ENCODE measurements around the gene KCNJ6.
"Not testable (repeated sequence)": the region's sequence is repeated elsewhere in the genome, so short reads cannot be mapped to it uniquely, and the experiment has no call there.

Gene KCNJ6

GRCh38 chr21:37668462-37669239 is 247.6 kb downstream of the KCNJ6 start:
- DNase-seq: no peak

DNA sequence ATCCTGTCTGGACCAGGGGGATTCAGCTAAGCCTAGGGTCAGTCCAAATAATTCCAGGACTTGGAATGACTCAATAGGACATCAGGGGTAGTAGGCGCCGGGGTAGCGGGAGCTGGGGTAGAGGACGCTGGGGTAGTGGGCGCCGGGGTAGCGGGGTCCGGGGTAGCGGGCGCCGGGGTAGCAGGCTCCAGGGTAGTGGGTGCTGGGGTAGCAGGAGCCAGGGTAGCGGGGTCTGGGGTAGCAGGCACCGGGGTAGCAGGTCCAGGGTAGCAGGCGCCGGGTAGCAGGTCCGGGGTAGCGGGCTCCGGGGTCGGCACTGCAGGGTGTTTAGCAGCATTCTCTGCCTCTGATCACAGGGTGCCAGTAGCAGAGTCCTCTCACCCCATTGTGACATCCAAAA is 248.9 kb downstream of the KCNJ6 start:
- no peak for DNase-seq

DNA sequence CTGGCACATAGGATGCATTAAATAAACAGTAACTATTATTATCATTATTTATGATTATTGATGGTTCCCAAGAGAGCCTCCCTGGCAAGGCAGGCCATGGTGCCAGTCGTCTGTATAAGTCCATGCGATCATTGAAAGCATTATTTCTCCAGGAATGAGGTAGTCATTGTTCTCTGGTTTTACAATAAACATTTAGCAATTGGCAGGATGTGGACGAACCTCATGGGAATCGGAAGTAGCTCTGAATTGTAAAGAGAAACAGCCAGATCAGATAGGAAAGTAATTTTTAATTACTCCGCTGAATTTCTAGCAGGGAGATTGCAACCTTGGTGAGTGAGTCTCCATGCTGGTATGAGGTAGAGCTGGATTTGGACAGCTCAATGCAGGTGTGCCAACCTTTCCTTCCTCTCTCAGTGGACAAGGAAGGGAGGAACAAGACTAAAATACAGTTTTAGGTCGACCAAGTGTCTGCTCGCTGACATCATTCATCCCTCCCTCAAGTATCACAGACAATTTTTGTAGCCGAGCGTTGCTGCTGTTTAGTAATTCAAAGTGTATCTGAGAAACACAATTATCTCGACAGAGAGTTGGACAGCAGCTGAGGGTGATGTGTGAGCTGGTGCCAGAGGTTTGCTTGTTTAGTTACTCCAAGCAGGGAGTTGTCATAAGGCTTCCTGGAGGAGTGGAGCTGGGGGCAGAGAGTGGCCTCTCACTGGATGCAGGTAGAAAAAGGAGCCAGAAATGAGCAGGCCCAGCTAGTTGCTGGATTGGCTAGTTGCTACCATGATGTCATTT is 250.8 kb downstream of the KCNJ6 start:
- no peak for DNase-seq

DNA sequence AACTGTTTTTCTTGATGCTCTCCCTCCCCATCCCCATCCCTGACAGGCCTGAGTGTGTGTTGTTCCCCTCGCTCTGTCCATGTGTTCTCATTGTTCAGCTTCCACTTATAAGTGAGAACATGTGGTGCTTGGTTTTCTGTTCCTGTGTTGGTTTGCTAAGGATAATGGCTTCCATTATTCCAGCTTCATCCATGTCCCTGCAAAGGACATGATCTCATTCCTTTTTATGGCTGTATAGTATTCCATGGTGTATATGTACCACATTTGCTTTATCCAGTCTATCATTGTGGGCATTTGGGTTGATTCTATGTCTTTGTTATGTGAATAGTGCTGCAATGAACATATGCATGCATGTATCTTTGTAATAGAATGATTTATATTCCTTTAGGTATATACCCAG is 254.0 kb downstream of the KCNJ6 start:
- not testable (repeated sequence) for DNase-seq

DNA sequence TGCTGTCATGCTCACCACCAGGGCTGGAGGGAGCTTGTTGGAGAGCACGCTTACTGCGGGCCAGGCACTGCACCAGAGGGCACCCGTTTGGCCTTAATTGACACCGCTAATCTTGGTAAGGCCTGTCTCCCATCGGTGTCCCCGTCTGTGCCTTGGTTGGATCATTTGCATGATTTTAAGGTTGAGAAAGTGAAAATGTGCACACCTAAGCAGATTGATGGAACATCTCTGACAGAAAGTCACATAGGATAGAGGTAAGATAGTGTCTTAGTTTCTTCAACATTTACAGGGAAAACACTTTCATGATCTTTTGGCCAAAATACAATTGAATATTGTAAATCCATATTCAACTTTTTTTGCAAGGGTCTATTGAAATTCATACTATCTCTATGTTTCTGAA is 255.5 kb downstream of the KCNJ6 start:
- DNase-seq: no peak

GRCh38 chr21:37659874-37660273 is 256.4 kb downstream of the KCNJ6 start:
- DNase-seq: no peak

GRCh38 chr21:37658817-37659458 is 257.3 kb downstream of the KCNJ6 start:
- no peak for DNase-seq

GRCh38 chr21:37658121-37658816 is 258.0 kb downstream of the KCNJ6 start:
- DNase-seq: no peak

- no peak for DNase-seq
Measured at GRCh38 chr21:37656899-37657298, 259.4 kb downstream of the KCNJ6 start.

GRCh38 chr21:37655611-37656300 is 260.5 kb downstream of the KCNJ6 start:
- no peak for DNase-seq

DNA sequence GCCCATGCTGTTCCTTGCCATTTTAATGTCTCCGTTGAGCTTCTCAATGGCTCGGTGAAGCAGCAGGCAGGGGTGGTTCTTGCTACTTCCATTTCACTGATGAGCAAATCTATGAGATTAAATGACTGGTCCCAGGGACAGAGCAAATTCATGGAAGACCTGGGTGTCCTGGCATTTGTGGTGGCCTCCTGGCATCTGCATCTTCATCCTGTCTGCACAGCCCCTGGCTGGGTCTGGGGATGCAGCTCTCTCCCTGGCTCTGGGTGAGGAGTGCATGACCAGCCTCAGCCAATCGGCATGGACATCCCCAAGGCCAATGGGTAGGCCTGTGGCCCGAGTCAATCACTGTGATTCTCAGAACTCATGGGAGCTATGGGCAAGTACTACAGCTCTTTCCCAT is 261.7 kb downstream of the KCNJ6 start:
- DNase-seq: no peak

DNA sequence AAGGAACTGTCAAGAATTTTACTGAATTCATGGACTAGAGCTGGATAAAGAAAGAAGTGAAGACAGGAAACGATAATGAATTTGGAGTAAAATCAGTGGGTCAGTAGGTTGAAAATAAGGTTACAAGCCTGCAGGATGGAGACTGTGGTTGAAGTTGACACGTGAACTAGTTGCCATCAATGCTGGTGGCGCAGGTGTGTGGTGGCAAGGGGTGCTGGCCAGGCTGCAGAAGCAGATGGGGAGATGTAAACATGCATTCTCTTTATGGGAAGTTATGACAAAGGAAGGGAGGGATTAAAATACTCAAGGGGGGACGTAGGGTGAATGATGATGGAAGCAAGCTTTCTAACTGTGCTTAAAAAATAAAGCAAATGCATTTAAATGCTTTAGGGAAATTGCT is 263.1 kb downstream of the KCNJ6 start:
- DNase-seq: no peak

DNA sequence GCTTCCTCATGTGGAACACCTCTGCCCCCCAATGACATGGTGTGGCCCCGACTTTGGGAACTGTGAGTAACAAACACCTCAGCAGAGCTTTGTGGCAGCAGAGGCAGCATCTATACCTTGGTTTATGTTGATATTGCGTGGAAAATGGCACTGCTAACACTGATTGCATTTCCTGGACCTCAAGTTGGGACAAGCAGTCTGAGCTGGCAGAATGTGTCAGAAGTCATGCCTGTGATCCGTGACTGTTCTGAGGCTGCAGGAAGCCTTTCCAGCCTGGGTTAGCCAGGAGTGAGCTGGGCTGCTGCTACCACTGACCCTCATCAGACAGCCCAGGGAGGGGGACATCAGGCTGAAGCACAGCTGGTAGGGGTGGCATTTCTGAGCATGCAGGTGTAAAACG is 268.5 kb downstream of the KCNJ6 start:
- no peak for DNase-seq

- DNase-seq: not testable (repeated sequence)
Measured at GRCh38 chr21:37646761-37647160, 269.5 kb downstream of the KCNJ6 start.

GRCh38 chr21:37645848-37646247 is 270.4 kb downstream of the KCNJ6 start:
- no peak for DNase-seq

GRCh38 chr21:37644636-37645035 is 271.6 kb downstream of the KCNJ6 start:
- no peak for DNase-seq

GRCh38 chr21:37643862-37644261 is 272.4 kb downstream of the KCNJ6 start:
- DNase-seq: not testable (repeated sequence)

- DNase-seq: peak; percentile 46
Measured at GRCh38 chr21:37642493-37642892, 273.8 kb downstream of the KCNJ6 start.

DNA sequence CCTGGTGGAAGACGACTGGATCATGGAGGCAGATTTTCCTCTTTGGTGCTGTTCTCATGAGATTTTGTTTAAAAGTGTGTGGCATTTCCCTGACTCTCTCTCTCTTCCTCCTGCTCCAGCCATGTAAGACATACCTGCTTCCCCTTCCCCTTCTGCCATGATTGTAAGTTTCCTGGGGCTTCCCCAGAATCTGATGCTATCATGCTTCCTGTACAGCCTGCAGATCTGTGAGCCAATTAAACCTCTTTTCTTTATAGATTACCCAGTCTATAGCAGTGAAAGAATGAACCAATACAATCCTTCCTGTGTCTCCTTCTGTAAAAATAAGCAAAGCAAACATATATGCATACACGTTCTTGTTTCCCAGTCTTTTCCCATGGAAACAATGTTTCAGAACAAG is 276.5 kb downstream of the KCNJ6 start:
- DNase-seq: no peak

DNA sequence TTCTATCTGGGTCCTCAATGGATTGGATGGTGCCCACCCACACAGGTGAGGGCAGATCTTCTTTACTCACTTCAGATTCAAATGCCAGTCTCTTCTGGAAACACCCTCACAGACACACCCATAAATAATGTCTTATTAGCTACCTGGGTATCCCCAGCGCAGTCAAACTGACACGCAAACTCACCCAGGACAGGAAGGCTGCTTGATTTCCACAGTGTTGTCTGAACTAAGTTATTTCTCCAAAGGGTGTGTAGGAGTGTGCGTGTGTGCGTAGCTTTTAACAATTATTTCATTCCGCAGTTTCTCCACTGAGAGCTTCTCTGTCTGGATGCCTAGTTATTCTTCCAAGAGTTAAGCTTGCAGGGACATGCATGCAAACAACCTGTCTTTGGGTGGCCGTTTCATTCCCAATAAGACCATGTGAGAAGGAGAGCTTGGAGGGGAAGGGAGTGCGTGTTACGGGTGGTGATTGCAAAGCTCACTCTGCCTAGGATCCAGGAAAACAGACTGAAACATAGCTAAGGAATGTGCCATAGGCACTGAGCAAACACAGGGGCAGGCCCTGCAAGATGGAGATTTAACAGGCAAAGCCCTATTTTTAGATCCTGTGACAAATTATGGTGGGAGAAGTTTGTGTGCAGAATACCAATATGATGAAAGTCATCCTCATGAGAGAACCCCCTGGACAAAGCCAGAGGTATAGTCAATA is 280.0 kb downstream of the KCNJ6 start:
- no peak for DNase-seq

DNA sequence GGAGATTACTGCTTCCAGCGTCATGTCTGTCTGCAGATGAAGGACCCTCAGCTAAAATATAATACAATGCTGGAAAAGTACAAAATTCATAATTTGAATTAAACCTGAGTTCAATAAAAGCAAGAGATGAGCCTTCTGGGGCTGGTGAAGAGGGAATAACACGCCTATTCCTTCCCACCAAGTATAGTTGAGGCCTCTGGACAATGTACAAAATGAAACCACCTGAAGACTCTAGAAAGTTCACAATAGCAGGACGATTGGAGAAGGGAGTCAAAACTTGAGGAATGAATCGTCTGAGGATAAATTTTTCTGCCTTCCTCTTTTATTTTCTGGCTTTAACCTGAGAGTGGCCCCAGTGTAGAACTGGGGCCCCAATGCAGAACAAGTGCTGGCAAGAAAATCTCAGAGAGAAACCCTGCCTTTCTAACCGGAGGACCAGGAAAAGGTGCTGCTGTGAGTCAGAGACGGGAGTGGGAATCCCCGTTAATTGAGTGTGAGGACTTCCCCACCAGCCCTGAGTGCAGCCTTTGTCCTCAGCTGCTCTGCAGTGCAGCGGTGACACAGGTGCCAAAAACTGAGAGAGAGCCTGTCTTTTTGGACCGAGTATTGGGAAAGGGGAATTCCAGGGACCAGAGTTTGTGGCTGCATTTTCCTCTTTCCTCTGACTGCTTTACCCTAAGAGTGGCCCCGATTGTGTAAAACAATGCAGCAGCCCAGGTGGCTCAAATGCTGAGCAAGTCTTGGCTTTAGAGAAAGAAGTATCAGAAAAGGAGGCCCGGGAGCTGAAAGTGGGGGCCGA is 284.7 kb downstream of the KCNJ6 start:
- DNase-seq: no peak
